ENCODE measurements around the gene ZNF581.
A peak's percentile ranks its signal among the peaks of the same experiment; 100 is the strongest.

The ZNF581 gene

GRCh38 chr19:55643003-55643886 is at the start of gene ZNF581:
TSS of gene ZNF581 (plus strand) at chr19:55643649. CDS start at chr19:55644572, 923 bp downstream.
- TF ChIP-seq CTCF (conservative IDR thresholded peaks at IDR 0.05; ENCODE audit: low read depth, low read length): no peak
- H3K4me3 ChIP-seq (ENCODE audit: low read depth, low read length): peak within 1 kb of the TSS; percentile 81
- DNase-seq (ENCODE audit: low read depth): peak; percentile 82

GRCh38 chr19:55594996-55595545 is 48.4 kb upstream of the ZNF581 start:
- TF ChIP-seq CTCF (conservative IDR thresholded peaks at IDR 0.05; ENCODE audit: low read depth, low read length): no peak
- H3K4me3 ChIP-seq (ENCODE audit: low read depth, low read length): no peak overlapping the region
- peak; percentile 13 for DNase-seq (ENCODE audit: low read depth)

- DNase-seq (ENCODE audit: low read depth): no peak
- no peak overlapping the region for H3K4me3 ChIP-seq (ENCODE audit: low read depth, low read length)
- TF ChIP-seq CTCF (conservative IDR thresholded peaks at IDR 0.05; ENCODE audit: low read depth, low read length): no peak
These were observed 47.1 kb upstream of the ZNF581 start for GRCh38 chr19:55596304-55596703.

GRCh38 chr19:55597501-55597921 is 45.9 kb upstream of the ZNF581 start:
- H3K4me3 ChIP-seq (ENCODE audit: low read depth, low read length): no peak overlapping the region
- TF ChIP-seq CTCF (conservative IDR thresholded peaks at IDR 0.05; ENCODE audit: low read depth, low read length): no peak
- DNase-seq (ENCODE audit: low read depth): no peak

- no peak for DNase-seq (ENCODE audit: low read depth)
- no peak for TF ChIP-seq CTCF (conservative IDR thresholded peaks at IDR 0.05; ENCODE audit: low read depth, low read length)
- H3K4me3 ChIP-seq (ENCODE audit: low read depth, low read length): no peak overlapping the region
These were observed 45.4 kb upstream of the ZNF581 start for GRCh38 chr19:55598034-55598433.

- DNase-seq (ENCODE audit: low read depth): peak; percentile 99
- peak overlapping the region; percentile 93 for H3K4me3 ChIP-seq (ENCODE audit: low read depth, low read length)
- no peak for TF ChIP-seq CTCF (conservative IDR thresholded peaks at IDR 0.05; ENCODE audit: low read depth, low read length)
These were observed 44.6 kb upstream of the ZNF581 start for GRCh38 chr19:55598719-55599467.
